HepG2 (cell line): ENCODE measurements around the gene VPS26B. TPM values are rescaled to one million over a fixed set of nuclear protein-coding genes. Genes with fewer than 3 reads are reported as not detected.

ENCODE experiments used
- KAT8 ChIP-seq: IDR thresholded peaks from 2 replicates; pipeline ENCODE4 v1.6.1; 2016; ENCODE audit warnings: missing genetic modification reagents, missing compliant biosample characterization
- NKX3-1 ChIP-seq: sonication (generic); formaldehyde crosslinking; IDR thresholded peaks from 2 replicates; pipeline ENCODE4 v1.5.0; 2020; ENCODE audit warnings: missing genetic modification reagents
- PRDM15 ChIP-seq: sonication (generic); formaldehyde crosslinking; IDR thresholded peaks from 2 replicates; pipeline ENCODE4 v1.4.0; 2020; ENCODE audit warnings: missing genetic modification reagents
- SOX5 ChIP-seq: IDR thresholded peaks from 2 replicates; pipeline ENCODE4 v1.6.1; 2016; ENCODE audit warnings: borderline replicate concordance
- TMF1 ChIP-seq: sonication (generic); formaldehyde crosslinking; IDR thresholded peaks from 2 replicates; pipeline ENCODE4 v1.8.1; 2022; ENCODE audit warnings: low read depth, missing genetic modification reagents
- ZFP91 ChIP-seq: sonication (generic); formaldehyde crosslinking; IDR thresholded peaks from 2 replicates; pipeline ENCODE4 v1.9.0; 2022; ENCODE audit warnings: missing genetic modification reagents, mild to moderate bottlenecking, borderline replicate concordance
- ZFY ChIP-seq: sonication (generic); formaldehyde crosslinking; IDR thresholded peaks from 2 replicates; pipeline ENCODE4 v1.4.0; 2020; ENCODE audit warnings: missing genetic modification reagents
- ZNF446 ChIP-seq: sonication (generic); formaldehyde crosslinking; IDR thresholded peaks from 2 replicates; pipeline ENCODE4 v1.5.0; 2020; ENCODE audit warnings: mild to moderate bottlenecking, missing genetic modification reagents
- ZNF547 ChIP-seq: sonication (generic); formaldehyde crosslinking; IDR thresholded peaks from 2 replicates; pipeline ENCODE4 v1.5.1; 2020; ENCODE audit warnings: mild to moderate bottlenecking, missing genetic modification reagents
- ZNF570 ChIP-seq: sonication (generic); formaldehyde crosslinking; IDR thresholded peaks from 2 replicates; pipeline ENCODE4 v1.4.0; 2020; ENCODE audit warnings: mild to moderate bottlenecking, missing genetic modification reagents, borderline replicate concordance
- ZNF629 ChIP-seq: sonication (generic); formaldehyde crosslinking; conservative IDR thresholded peaks from 2 replicates; pipeline ENCODE4 v1.5.0; 2020; ENCODE audit warnings: missing genetic modification reagents
- ZNF800 ChIP-seq: sonication (generic); formaldehyde crosslinking; IDR thresholded peaks from 2 replicates; pipeline ENCODE4 v1.4.0; 2020; ENCODE audit warnings: missing genetic modification reagents
- polyA plus RNA-seq, 8 experiments: library from polyadenylated mRNA; depleted of rRNA in 3 of 8; stranded (reverse) in 7 of 8; unstranded in 1 of 8; fragments of >200 nt; fragmentation: Illumina TruSeq in 4 of 8; extraction: Trizol in 4 of 8; gene quantifications; 2 replicates each; pipeline versions ENCODE4 v1.2.1 to v1.2.3, GENCODE V29; 2011 to 2016; ENCODE audit warnings: low read depth in 4 of 8, missing spikeins in 1 of 8, mixed read lengths in 1 of 8; ENCODE audit not compliant: insufficient read depth in 1 of 8
- total RNA-seq, 5 experiments: library from RNA; depleted of rRNA; stranded (reverse); fragments of >200 nt; fragmentation: Illumina TruSeq; extraction: Trizol; gene quantifications; 2 replicates each; pipeline ENCODE4 v1.2.3, GENCODE V29; 2016; ENCODE audit warnings: low read depth in 1 of 5
- TF ChIP-seq, protein P1 (sequence below): sonication (generic); formaldehyde crosslinking; IDR thresholded peaks from 2 replicates; pipeline ENCODE4 v1.8.1; 2022; ENCODE audit warnings: low read depth, mild to moderate bottlenecking, missing genetic modification reagents
- TF ChIP-seq, protein P2 (sequence below): sonication (generic); formaldehyde crosslinking; IDR thresholded peaks from 2 replicates; pipeline ENCODE4; 2020; ENCODE audit warnings: missing genetic modification reagents, mild to moderate bottlenecking, borderline replicate concordance

Gene VPS26B
- total and polyA plus RNA-seq, 2 of the 13 experiments (the other 11 are each of a cell fraction or from before 2014, with no cell fraction given): 20.2 to 23.2 TPM

DNA sequence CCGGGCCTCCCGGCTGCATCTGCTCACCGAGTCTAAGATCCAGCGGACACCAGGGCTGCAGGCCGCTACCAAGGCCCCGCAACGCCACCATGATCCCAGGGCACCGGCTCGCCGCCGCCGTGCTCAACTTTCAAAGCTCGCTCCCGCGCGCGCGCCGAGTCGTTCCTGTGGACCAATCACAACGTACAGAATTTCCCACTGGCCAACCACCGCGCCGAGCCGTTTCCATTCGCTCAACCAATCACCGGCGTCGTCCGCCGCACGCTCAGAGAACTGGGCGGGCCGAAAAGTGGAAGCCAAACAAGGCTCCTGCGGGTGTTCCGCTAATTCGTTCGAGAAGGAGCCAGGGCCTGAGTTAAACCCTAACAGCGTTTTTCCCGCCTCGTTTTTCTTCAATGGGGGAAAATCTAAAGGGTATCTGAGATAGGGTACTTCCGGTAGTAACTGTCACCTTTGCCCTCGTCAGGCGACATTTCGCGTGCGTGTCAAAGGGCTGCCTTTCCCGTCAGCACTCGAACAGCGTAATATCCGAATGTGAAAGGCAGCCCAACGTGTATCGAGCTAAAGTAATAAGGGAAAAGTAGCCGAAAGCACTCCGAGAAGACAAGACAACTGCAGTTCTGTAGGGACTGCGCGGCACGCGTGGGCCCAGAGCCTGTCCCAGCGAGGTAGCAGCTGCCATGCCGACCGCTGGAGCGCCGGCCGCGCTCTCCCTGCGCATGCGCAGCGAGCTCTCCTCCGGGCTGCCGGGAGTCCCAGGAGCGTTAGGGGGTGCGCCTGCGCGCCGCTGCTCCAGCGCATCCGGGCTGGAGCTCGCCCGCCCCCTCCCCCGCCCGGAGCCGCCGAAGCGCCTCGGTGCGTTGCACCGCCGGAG lies at the start of gene VPS26B, which contains the start of gene NCAPD3 (continued):
- TF ChIP-seq SOX5 (CRISPR knock-in tag): 0 out of 2 replicates have a peak, but pooled peaks have one; percentile 19
- peak; percentile 67; the same call in 1 of the 2 replicates for TF ChIP-seq ZNF800 (CRISPR knock-in tag)
- TF ChIP-seq ZFP91 (CRISPR knock-in tag): peak; percentile 71
- TF ChIP-seq KAT8 (CRISPR knock-in tag): peak; percentile 87; the same call in 1 of the 2 replicates
- TF ChIP-seq ZFY (CRISPR knock-in tag): peak; percentile 94
- TF ChIP-seq ZNF446 (CRISPR knock-in tag): peak; percentile 71
- 0 out of 2 replicates have a peak, but pooled peaks have one; percentile 18 for TF ChIP-seq ZNF629
- 0 out of 2 replicates have a peak, but pooled peaks have one; percentile 29 for TF ChIP-seq PRDM15 (CRISPR knock-in tag)
- TF ChIP-seq, protein P1, sequence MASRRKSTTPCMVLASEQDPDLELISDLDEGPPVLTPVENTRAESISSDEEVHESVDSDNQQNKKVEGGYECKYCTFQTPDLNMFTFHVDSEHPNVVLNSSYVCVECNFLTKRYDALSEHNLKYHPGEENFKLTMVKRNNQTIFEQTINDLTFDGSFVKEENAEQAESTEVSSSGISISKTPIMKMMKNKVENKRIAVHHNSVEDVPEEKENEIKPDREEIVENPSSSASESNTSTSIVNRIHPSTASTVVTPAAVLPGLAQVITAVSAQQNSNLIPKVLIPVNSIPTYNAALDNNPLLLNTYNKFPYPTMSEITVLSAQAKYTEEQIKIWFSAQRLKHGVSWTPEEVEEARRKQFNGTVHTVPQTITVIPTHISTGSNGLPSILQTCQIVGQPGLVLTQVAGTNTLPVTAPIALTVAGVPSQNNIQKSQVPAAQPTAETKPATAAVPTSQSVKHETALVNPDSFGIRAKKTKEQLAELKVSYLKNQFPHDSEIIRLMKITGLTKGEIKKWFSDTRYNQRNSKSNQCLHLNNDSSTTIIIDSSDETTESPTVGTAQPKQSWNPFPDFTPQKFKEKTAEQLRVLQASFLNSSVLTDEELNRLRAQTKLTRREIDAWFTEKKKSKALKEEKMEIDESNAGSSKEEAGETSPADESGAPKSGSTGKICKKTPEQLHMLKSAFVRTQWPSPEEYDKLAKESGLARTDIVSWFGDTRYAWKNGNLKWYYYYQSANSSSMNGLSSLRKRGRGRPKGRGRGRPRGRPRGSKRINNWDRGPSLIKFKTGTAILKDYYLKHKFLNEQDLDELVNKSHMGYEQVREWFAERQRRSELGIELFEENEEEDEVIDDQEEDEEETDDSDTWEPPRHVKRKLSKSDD (CRISPR knock-in tag): no peak
- no peak for TF ChIP-seq TMF1
- peak; percentile 49; the same call in 1 of the 2 replicates for TF ChIP-seq NKX3-1 (CRISPR knock-in tag)
- peak; percentile 67; the same call in 1 of the 2 replicates for TF ChIP-seq ZNF547 (CRISPR knock-in tag)
- TF ChIP-seq, protein P2, sequence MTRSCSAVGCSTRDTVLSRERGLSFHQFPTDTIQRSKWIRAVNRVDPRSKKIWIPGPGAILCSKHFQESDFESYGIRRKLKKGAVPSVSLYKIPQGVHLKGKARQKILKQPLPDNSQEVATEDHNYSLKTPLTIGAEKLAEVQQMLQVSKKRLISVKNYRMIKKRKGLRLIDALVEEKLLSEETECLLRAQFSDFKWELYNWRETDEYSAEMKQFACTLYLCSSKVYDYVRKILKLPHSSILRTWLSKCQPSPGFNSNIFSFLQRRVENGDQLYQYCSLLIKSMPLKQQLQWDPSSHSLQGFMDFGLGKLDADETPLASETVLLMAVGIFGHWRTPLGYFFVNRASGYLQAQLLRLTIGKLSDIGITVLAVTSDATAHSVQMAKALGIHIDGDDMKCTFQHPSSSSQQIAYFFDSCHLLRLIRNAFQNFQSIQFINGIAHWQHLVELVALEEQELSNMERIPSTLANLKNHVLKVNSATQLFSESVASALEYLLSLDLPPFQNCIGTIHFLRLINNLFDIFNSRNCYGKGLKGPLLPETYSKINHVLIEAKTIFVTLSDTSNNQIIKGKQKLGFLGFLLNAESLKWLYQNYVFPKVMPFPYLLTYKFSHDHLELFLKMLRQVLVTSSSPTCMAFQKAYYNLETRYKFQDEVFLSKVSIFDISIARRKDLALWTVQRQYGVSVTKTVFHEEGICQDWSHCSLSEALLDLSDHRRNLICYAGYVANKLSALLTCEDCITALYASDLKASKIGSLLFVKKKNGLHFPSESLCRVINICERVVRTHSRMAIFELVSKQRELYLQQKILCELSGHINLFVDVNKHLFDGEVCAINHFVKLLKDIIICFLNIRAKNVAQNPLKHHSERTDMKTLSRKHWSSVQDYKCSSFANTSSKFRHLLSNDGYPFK: peak; percentile 76
- no peak for TF ChIP-seq ZNF570
